Astrocyte (in vitro differentiated cells and primary cell): ENCODE measurements around the gene SPOCK2. TPM values are rescaled to one million over a fixed set of nuclear protein-coding genes. Genes with fewer than 3 reads are reported as not detected.

Experiments used
- DNase-seq: peaks from one replicate; pipeline ENCODE4 v3.0.0-alpha.2; 2010; ENCODE audit warnings: low read depth
- FAIRE-seq: peaks from 2 replicates; lab custom pipeline; 2011; peaks lifted over from hg19 to GRCh38; lab: Jason Lieb, UNC
- H2AFZ ChIP-seq: 2 replicates; pipeline ENCODE4 v1.6.0; 2012; ENCODE audit warnings: low read depth, low read length, inconsistent platforms
- H3K27ac ChIP-seq: 2 replicates; pipeline ENCODE4 v1.5.1; 2011; ENCODE audit warnings: low read depth, low read length, inconsistent platforms
- H3K27me3 ChIP-seq: 2 replicates; pipeline ENCODE4 v1.6.0; 2011; ENCODE audit warnings: low read length, inconsistent platforms; ENCODE audit not compliant: insufficient read depth
- H3K36me3 ChIP-seq: 2 replicates; pipeline ENCODE4 v1.5.1; 2011; ENCODE audit warnings: low read length, inconsistent platforms; ENCODE audit not compliant: insufficient read depth
- H3K4me1 ChIP-seq: 2 replicates; pipeline ENCODE4 v1.5.1; 2011; ENCODE audit warnings: low read length, inconsistent platforms; ENCODE audit not compliant: insufficient read depth
- H3K4me2 ChIP-seq: 2 replicates; pipeline ENCODE4 v1.6.0; 2012; ENCODE audit warnings: low read length, inconsistent platforms
- H3K4me3 ChIP-seq: 2 replicates; pipeline ENCODE4 v1.5.1; 2011; ENCODE audit warnings: low read depth, mild to moderate bottlenecking, low read length, inconsistent platforms; ENCODE audit not compliant: insufficient read depth
- H3K79me2 ChIP-seq: 2 replicates; pipeline ENCODE4 v1.6.0; 2012; ENCODE audit warnings: mild to moderate bottlenecking, low read length, inconsistent platforms; ENCODE audit not compliant: insufficient read depth
- H3K9ac ChIP-seq: 2 replicates; pipeline ENCODE4 v1.6.0; 2012; ENCODE audit warnings: mild to moderate bottlenecking, low read length, inconsistent platforms
- H3K9me3 ChIP-seq: 2 replicates; pipeline ENCODE4 v1.5.1; 2012; ENCODE audit warnings: low read depth, mild to moderate bottlenecking, low read length, inconsistent platforms; ENCODE audit not compliant: insufficient read depth
- H4K20me1 ChIP-seq: 2 replicates; pipeline ENCODE4 v1.6.0; 2012; ENCODE audit warnings: low read length, inconsistent platforms; ENCODE audit not compliant: insufficient read depth
- H3K27ac Mint-ChIP-seq: one replicate; pipeline ENCODE4 v1.8.0; 2021; ENCODE audit warnings: mild to moderate bottlenecking, mixed read lengths; ENCODE audit not compliant: unreplicated experiment
- H3K27me3 Mint-ChIP-seq: one replicate; pipeline ENCODE4 v1.8.0; 2021; ENCODE audit warnings: low read depth, mixed read lengths; ENCODE audit not compliant: unreplicated experiment
- H3K36me3 Mint-ChIP-seq: one replicate; pipeline ENCODE4 v1.8.0; 2021; ENCODE audit warnings: low read depth, mixed read lengths; ENCODE audit not compliant: unreplicated experiment
- H3K4me1 Mint-ChIP-seq: one replicate; pipeline ENCODE4 v1.8.0; 2021; ENCODE audit warnings: low read depth, mixed read lengths; ENCODE audit not compliant: unreplicated experiment
- H3K4me3 Mint-ChIP-seq: one replicate; pipeline ENCODE4 v1.8.0; 2021; ENCODE audit warnings: mild to moderate bottlenecking, moderate library complexity, mixed read lengths; ENCODE audit not compliant: unreplicated experiment
- H3K9me3 Mint-ChIP-seq: one replicate; pipeline ENCODE4 v1.8.0; 2021; ENCODE audit warnings: mild to moderate bottlenecking, mixed read lengths; ENCODE audit not compliant: unreplicated experiment
- EZH2 ChIP-seq: IDR thresholded peaks from 2 replicates; pipeline ENCODE4 v1.6.1; 2012; ENCODE audit warnings: mild to moderate bottlenecking, low read length, inconsistent platforms; ENCODE audit not compliant: insufficient read depth
- total RNA-seq: library from RNA; stranded (reverse); gene quantifications from 2 replicates; pipeline ENCODE4 v1.2.1, GENCODE V29; 2021
- TF ChIP-seq, protein P1 (sequence below): IDR thresholded peaks from 2 replicates; pipeline ENCODE4 v1.5.1; 2011; ENCODE audit warnings: low read depth, mild to moderate bottlenecking, inconsistent platforms, low read length, moderate library complexity; ENCODE audit not compliant: insufficient read depth

Gene SPOCK2
- total RNA-seq, 1 donor from 2014 or later: 0.89 TPM

DNA sequence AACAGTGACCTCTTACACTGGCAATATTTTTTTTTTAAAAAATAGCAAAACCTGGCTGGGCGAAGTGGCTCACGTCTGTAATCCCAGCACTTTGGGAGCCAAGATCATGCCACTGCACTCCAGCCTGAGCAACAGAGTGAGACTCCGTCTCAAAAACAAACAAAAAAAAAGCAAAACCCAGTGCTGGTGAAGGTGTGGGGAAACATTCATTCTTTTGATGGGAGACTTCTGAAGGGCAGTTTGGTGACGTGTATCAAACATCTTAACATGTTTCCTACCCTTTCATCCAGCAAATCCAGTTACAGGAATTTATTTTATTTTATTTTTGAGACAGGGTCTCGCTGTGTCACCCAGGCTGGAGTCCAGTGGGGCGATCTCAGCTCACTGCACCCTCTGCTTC lies 66.1 kb downstream of the SPOCK2 start:
- no peak for FAIRE-seq

DNA sequence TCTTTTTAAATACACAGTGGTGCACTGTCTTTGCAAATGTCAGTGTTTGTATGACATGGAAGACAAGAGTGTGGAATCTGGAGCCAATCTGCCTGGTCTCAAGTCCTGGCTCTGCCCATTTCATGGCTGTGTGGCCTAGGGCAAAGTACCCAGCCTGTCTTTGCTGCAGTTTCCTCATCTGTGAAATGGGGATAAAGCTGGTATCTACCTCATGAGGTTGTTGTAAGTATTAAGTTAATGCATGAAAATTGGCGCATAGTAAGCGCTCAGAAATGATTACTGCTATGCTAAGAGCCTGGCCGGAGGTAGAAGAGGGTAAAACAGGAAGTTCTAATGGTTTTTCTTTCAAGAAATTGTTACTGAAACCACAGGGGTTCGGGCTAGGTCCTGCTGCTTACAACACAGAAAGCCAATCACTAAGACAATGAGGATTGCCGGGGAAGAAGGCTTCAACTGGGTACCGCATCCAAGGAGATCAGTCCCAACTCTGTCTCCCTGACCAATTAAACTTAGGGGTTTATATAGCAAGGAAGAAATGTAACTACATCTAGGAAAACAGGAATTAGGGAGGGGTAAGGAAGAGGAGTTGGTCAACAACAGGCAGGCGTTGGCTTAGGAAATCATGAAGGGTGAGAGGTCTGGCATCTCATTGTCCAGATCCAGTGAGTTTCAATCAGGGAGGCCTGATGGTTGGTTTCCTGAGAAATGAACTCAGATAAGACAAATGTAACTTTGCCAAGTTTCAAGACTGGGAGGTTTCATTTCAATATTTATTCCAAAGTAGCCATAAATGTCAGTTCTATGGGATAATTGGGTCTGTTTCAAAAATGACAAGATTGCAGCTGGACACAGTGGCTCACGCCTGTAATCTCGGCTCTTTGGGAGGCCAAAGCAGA lies 67.2 kb downstream of the SPOCK2 start:
- Histone ChIP-seq H3K4me3 (no peak overlapping the region), H4K20me1 (no peaks in the 10 kb centered on the region), H3K9me3 (no peaks in the 10 kb centered on the region), H3K36me3 (no peaks in the 10 kb centered on the region), H3K9ac (no peak overlapping the region), H2AFZ (no peak overlapping the region), H3K79me2 (no peaks in the 10 kb centered on the region), H3K4me1 (peaks cover 13% of the 10 kb centered on the region), H3K27me3 (peaks cover 2% of the 10 kb centered on the region), H3K27ac (no peak overlapping the region), H3K4me2 (no peak overlapping the region)
- TF ChIP-seq EZH2: no peak
- TF ChIP-seq, protein P1, sequence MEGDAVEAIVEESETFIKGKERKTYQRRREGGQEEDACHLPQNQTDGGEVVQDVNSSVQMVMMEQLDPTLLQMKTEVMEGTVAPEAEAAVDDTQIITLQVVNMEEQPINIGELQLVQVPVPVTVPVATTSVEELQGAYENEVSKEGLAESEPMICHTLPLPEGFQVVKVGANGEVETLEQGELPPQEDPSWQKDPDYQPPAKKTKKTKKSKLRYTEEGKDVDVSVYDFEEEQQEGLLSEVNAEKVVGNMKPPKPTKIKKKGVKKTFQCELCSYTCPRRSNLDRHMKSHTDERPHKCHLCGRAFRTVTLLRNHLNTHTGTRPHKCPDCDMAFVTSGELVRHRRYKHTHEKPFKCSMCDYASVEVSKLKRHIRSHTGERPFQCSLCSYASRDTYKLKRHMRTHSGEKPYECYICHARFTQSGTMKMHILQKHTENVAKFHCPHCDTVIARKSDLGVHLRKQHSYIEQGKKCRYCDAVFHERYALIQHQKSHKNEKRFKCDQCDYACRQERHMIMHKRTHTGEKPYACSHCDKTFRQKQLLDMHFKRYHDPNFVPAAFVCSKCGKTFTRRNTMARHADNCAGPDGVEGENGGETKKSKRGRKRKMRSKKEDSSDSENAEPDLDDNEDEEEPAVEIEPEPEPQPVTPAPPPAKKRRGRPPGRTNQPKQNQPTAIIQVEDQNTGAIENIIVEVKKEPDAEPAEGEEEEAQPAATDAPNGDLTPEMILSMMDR: no peak
- Mint-ChIP-seq H3K27me3 (no peaks in the 10 kb centered on the region), H3K9me3 (peaks cover 5% of the 10 kb centered on the region), H3K27ac (no peak overlapping the region), H3K4me3 (no peak overlapping the region), H3K4me1 (peaks cover 18% of the 10 kb centered on the region), H3K36me3 (no peaks in the 10 kb centered on the region)
- FAIRE-seq (no peak), DNase-seq (no peak)

More for the DNA sequence above, 66.1 kb downstream of the SPOCK2 start:
- H3K9me3 ChIP-seq: no peaks in the 10 kb centered on the region
- no peak overlapping the region for H2AFZ ChIP-seq
- H3K27ac ChIP-seq: no peak overlapping the region
- no peaks in the 10 kb centered on the region for H3K27me3 Mint-ChIP-seq
- H3K36me3 ChIP-seq: no peaks in the 10 kb centered on the region
- H3K27me3 ChIP-seq: peaks cover 2% of the 10 kb centered on the region
- H3K27ac Mint-ChIP-seq: no peak overlapping the region
- H3K4me1 ChIP-seq: peaks cover 9% of the 10 kb centered on the region
- DNase-seq: no peak
- peaks cover 5% of the 10 kb centered on the region for H3K9me3 Mint-ChIP-seq
- H3K4me1 Mint-ChIP-seq: peaks cover 12% of the 10 kb centered on the region
- no peak overlapping the region for H3K4me3 ChIP-seq
- no peak overlapping the region for H3K4me2 ChIP-seq
- TF ChIP-seq, protein P1: no peak
- no peak for TF ChIP-seq EZH2
- H3K36me3 Mint-ChIP-seq: no peaks in the 10 kb centered on the region
- no peak overlapping the region for H3K4me3 Mint-ChIP-seq
- no peaks in the 10 kb centered on the region for H3K79me2 ChIP-seq
- H3K9ac ChIP-seq: no peak overlapping the region
- no peaks in the 10 kb centered on the region for H4K20me1 ChIP-seq
